Colonic mucosa (tissue), 4 donors: ENCODE data around the gene FBXL15. TPM values are rescaled to one million over a fixed set of nuclear protein-coding genes. Genes with fewer than 3 reads are reported as not detected.

ENCODE experiments used
- DNase-seq: peaks from one replicate; pipeline ENCODE4 v3.0.0-alpha.2; 2020
- H3K27ac ChIP-seq: fragments of 200-600 bp; one replicate; pipeline ENCODE4 v1.8.0; 2021
- H3K27me3 ChIP-seq: fragments of 200-600 bp; one replicate; pipeline ENCODE4 v1.8.0; 2021
- H3K36me3 ChIP-seq: fragments of 200-600 bp; one replicate; pipeline ENCODE4 v1.8.0; 2021
- H3K4me1 ChIP-seq: fragments of 200-600 bp; one replicate; pipeline ENCODE4 v1.8.0; 2021; ENCODE audit warnings: mild to moderate bottlenecking
- H3K4me3 ChIP-seq: fragments of 200-600 bp; one replicate; pipeline ENCODE4 v1.8.0; 2021
- H3K9ac ChIP-seq, 2 donors: one replicate each; pipeline ENCODE4 v1.7.0; 2013; ENCODE audit warnings: control low read depth in 2 of 2, low read depth in 2 of 2, low read length in 2 of 2
- H3K9me3 ChIP-seq: fragments of 200-600 bp; one replicate; pipeline ENCODE4 v1.8.0; 2021
- intact Hi-C: fragments of 100-400 bp; cut with DNase I; formaldehyde crosslinking; loops from one replicate; pipeline ENCODE4 v1.14.1; 2022
- total RNA-seq, 2 donors: library from RNA; stranded (reverse); fragmentation: NEBNext Ultra II Directional in 1 of 2; extraction: Animal tissue kit (Norgen Biotek cat#: 25700) in 1 of 2; gene quantifications; one replicate each; pipeline ENCODE4 v1.2.1, GENCODE V29; 2021
- TF ChIP-seq, protein P1 (sequence below): fragments of 200-600 bp; IDR thresholded peaks from one replicate; pipeline ENCODE4 v1.8.0; 2022; ENCODE audit warnings: antibody characterized with exemption, mild to moderate bottlenecking
- donor health status: healthy.
- donor health status: DM: no; HTN: no; CAD: no.
- donor health status: DM: no; HTN: no; CAD: no.

Gene FBXL15
- total RNA-seq, 2 donors from 2014 or later, result 23.7 to 37.3 TPM

DNA sequence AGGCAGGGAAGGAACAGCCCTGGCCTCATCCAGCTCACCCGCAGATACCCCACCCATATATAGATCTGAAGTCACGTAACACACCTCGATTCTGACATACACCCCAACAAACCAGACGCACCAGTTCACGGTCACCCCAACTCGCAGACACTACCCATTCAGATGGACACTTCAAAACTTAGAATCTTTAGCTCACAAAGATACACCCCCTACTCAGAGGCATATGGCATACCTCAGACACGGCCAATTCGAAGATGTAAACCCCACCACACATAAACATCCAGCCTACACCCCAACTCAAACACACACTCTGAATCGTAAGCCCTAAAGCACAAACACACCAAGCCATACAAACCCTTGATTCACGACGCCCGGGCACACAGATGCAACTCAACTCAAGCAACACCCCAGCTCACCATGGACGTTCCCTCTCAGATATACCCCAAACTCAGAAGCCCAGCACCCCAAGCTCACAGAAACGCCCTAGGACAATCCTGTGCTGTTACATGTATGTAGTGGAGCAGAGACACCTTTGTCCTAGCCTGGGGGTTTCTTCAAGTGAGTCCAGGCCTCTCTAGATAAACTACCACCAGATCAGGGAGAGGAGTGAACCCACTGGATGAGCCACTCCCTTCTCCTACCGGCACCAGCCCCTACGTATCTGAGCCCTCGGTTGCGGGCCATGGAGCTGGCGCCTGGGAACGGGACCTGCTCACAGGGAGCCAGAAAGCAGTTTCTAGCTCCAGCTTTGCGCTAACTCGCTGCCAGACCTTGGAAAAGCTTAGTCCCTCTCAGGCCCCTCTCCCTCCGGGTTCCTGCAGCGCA lies 10.8 kb upstream of the FBXL15 start:
- no peaks in the 10 kb centered on the region for H3K36me3 ChIP-seq
- no peaks in the 10 kb centered on the region for H3K4me1 ChIP-seq
- no peak for DNase-seq
- TF ChIP-seq, protein P1, sequence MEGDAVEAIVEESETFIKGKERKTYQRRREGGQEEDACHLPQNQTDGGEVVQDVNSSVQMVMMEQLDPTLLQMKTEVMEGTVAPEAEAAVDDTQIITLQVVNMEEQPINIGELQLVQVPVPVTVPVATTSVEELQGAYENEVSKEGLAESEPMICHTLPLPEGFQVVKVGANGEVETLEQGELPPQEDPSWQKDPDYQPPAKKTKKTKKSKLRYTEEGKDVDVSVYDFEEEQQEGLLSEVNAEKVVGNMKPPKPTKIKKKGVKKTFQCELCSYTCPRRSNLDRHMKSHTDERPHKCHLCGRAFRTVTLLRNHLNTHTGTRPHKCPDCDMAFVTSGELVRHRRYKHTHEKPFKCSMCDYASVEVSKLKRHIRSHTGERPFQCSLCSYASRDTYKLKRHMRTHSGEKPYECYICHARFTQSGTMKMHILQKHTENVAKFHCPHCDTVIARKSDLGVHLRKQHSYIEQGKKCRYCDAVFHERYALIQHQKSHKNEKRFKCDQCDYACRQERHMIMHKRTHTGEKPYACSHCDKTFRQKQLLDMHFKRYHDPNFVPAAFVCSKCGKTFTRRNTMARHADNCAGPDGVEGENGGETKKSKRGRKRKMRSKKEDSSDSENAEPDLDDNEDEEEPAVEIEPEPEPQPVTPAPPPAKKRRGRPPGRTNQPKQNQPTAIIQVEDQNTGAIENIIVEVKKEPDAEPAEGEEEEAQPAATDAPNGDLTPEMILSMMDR, result no peak
- peak overlapping the region; percentile 2 for H3K27ac ChIP-seq
- H3K9me3 ChIP-seq, result no peaks in the 10 kb centered on the region
- peak overlapping the region in 1 of 2 donors; percentile 35 for H3K9ac ChIP-seq
- intact Hi-C loops, result no loop called here
- peaks cover 23% of the 10 kb centered on the region for H3K27me3 ChIP-seq
- peak overlapping the region; percentile 15 for H3K4me3 ChIP-seq

DNA sequence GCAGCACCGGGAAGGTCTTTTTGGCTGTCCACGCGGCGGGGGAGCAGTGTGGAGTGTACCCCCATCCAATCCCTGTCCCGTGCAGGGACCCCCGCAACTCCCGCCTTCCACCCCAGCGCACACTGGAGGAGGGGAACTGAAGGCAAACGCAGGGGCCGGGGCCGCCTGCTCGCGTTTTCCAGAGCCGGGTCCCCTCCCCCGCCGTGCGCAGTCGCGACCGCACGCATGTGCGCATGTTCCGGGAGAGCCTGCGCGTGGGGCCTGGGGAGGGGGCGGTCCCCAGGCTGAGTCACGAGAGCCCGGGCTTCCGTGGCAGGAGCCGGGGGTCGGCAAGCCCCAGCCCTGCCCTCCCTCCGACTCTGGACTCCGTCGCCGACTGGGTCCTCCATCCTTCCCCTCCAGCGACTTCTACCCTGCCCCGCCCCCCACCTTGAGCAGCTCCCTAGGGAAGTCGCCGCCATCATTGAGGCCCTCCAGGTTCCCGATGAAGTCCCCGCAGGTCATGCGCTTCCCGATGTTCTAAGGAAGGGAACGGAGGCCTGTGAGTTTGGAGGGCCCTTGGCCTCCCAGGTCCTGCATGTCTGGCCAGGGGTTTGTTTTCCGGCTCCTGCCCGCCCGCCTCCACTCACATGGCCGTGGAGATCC lies 10.1 kb upstream of the FBXL15 start:
- H3K4me3 ChIP-seq, result peak overlapping the region; percentile 15
- no peaks in the 10 kb centered on the region for H3K9me3 ChIP-seq
- DNase-seq, result no peak
- peaks cover 23% of the 10 kb centered on the region for H3K27me3 ChIP-seq
- intact Hi-C loops, result no loop called here
- H3K9ac ChIP-seq, result peak overlapping the region in 1 of 2 donors; percentile 35
- no peak overlapping the region for H3K27ac ChIP-seq
- H3K4me1 ChIP-seq, result no peaks in the 10 kb centered on the region
- TF ChIP-seq, protein P1, result no peak
- H3K36me3 ChIP-seq, result no peaks in the 10 kb centered on the region

DNA sequence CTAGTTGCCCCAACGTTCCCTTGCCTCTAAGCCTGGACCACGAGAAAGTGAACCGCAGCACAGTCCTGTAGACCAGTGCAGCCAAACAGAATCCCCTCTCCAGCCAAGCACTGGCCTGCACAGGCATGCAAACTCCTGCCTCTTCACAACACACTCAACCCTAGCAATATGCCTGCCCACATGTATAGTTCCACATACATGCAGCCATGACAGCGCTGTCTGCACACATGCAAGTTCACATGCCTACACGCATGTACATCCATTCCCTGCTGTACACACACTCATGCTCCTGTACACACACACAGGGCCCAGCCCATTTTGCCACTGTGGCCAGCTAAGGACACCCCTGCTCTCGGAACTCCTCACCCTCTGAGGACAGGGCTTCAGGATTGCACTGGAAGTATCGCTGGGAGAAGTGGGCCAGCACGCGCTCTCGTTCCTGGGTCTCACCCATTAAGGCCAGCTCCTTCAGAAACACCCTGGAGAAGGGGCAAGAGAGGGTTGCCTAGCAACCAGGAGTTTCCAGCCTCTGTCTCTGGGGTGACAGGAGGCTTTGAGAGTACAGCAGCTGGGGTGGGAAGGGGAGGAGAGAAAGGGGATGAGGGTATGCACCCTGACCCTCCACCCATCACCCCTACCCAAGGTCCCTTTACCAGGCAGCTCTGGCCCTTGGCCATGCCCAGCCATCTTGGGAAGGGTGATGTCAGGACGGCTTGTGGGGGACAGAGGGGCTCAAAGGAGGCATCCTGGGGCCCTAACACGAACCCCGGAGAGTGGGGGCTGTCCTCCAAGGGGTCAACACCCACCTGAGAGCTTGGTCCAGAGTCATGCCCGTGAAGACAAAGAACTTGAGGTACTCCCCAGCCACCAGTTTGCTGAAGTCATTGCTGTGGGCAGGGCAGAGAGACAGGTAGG lies 9.0 kb upstream of the FBXL15 start:
- peak overlapping the region in 1 of 2 donors; percentile 2 for H3K9ac ChIP-seq
- no peaks in the 10 kb centered on the region for H3K36me3 ChIP-seq
- TF ChIP-seq, protein P1, result no peak
- H3K4me1 ChIP-seq, result no peaks in the 10 kb centered on the region
- H3K27ac ChIP-seq, result no peak overlapping the region
- no peak overlapping the region for H3K4me3 ChIP-seq
- no peak for DNase-seq
- peaks cover 23% of the 10 kb centered on the region for H3K27me3 ChIP-seq
- intact Hi-C loops, result no loop called here
- no peaks in the 10 kb centered on the region for H3K9me3 ChIP-seq

DNA sequence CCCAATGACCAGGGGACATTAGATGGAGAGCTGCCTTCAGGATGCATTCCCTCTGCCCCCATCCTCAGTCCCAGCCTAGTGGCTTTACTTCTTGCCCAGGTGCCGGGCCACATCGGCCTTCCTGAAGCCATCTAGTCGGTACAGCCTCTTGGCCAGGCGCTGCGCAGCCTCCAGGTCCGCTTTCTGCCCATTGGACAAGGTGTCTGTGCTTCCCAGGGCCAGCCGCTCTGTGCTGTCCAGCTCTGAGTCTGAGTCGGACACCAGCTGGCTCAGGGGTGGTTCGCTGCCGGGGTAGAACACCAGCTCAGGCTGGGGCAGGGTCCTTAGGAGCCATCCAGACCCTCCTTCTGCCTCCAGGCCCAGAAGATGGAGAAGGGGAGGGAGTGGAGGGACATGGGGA lies 8.3 kb upstream of the FBXL15 start:
- H3K27me3 ChIP-seq, result peaks cover 23% of the 10 kb centered on the region
- H3K9me3 ChIP-seq, result no peaks in the 10 kb centered on the region
- H3K27ac ChIP-seq, result no peak overlapping the region
- no peak for DNase-seq
- intact Hi-C loops, result no loop called here
- H3K4me1 ChIP-seq, result no peaks in the 10 kb centered on the region
- TF ChIP-seq, protein P1, result no peak
- H3K4me3 ChIP-seq, result no peak overlapping the region
- H3K9ac ChIP-seq, result no peak overlapping the region
- H3K36me3 ChIP-seq, result no peaks in the 10 kb centered on the region

DNA sequence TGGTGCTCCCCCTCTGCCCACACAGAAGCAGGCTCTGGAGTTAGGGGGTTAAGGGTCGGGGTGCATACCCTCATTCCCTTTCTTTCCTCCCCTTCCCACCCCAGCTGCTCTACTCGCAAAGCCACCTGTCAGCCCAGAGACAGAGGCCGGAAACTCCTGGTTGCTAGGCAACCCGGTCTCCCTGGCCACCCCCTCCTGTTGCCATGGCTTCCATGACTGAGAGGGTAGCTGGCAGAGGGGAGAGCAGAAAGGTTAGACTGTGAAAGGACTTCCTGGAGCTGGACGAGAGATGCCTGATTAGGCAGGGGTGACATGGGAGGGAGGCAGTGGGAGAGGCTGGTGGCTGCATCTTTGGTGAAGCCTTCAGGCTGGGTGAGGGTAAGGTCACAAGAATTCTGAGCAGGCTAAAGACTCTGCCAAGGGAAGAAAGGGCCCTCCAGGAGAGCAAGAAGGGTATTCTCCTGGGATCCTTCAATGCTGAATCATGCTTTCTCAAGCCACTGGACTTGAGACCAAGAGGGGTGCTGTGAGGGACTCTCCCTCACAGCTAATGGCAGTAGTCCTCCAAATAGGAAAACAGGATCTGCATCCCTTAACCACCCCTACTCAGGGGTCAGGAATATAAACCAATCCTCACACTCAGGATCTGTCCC lies 7.5 kb upstream of the FBXL15 start:
- H3K9ac ChIP-seq, result peak overlapping the region in 1 of 2 donors; percentile 9
- no peaks in the 10 kb centered on the region for H3K9me3 ChIP-seq
- no peaks in the 10 kb centered on the region for H3K4me1 ChIP-seq
- no peak overlapping the region for H3K27ac ChIP-seq
- intact Hi-C loops, result no loop called here
- DNase-seq, result no peak
- no peaks in the 10 kb centered on the region for H3K36me3 ChIP-seq
- no peak overlapping the region for H3K4me3 ChIP-seq
- TF ChIP-seq, protein P1, result no peak
- H3K27me3 ChIP-seq, result peaks cover 23% of the 10 kb centered on the region
